HCT116 (cell line): ENCODE data around the gene BABAM2. TPM values are rescaled to one million over a fixed set of nuclear protein-coding genes. Genes with fewer than 3 reads are reported as not detected.

Experiments used
- ATAC-seq: fragments of 200-7000 bp; cut with Tn5 transposase; 2 replicates; pipeline ENCODE4 v1.9.1; 2020; ENCODE audit warnings: mild to moderate bottlenecking, moderate library complexity
- BruUV-seq: library from RNA; stranded (reverse); fragments of 400-500 nt; replicated peaks from 2 replicates; lab custom pipeline; 2021; lab: Mats Ljungman, UMichigan
- CTCF ChIA-PET: fragments of 300-600 bp; sonication (Branson Sonifier 250); formaldehyde crosslinking; loops from one replicate; lab custom pipeline; 2021; ENCODE audit warnings: antibody characterized with exemption; lab: Charles Lee
- POLR2A ChIA-PET: fragments of 300-600, 350-600 bp; sonication (Branson Sonifier 250); formaldehyde crosslinking; loops from one replicate; lab custom pipeline; 2021; ENCODE audit warnings: antibody characterized with exemption; lab: Charles Lee
- RAD21 ChIA-PET, 2 experiments: fragments of 300-600 bp; sonication (Branson Sonifier 250); formaldehyde crosslinking; loops; one replicate each; lab custom pipeline; 2023; ENCODE audit warnings: low total read pairs in 2 of 2; ENCODE audit not compliant: uncharacterized antibody in 2 of 2, unreplicated experiment in 2 of 2, low non-redundant PET in 1 of 2; lab: Charles Lee
- DNase-seq: peaks from one replicate; pipeline ENCODE4 v3.0.0-alpha.2; 2010; ENCODE audit warnings: low read depth, low spot score
- H2AFZ ChIP-seq: fragments of 200-600 bp; shearing (Covaris generic), sonication (generic); 2 replicates; pipeline ENCODE4 v1.6.1; 2017; ENCODE audit warnings: low read depth, mixed run types, mixed read lengths, antibody characterized with exemption, low read length; ENCODE audit not compliant: poor library complexity, severe bottlenecking
- H3K27ac ChIP-seq: 2 replicates; pipeline ENCODE4 v1.5.1; 2012; ENCODE audit warnings: low read depth, low read length
- H3K27me3 ChIP-seq: fragments of 200-600 bp; sonication (generic); 2 replicates; pipeline ENCODE4 v1.6.1; 2016; ENCODE audit warnings: mixed run types, low read length, mixed read lengths; ENCODE audit not compliant: insufficient read depth
- H3K36me3 ChIP-seq, 2 experiments: fragments of 200-500 bp in 1 of 2; fragments of 200-600 bp in 1 of 2; sonication (Bioruptor generic) in 1 of 2; sonication (generic) in 1 of 2; 2 replicates each; pipeline versions ENCODE4 v1.5.1 to v1.6.1; 2014 to 2016; ENCODE audit warnings: low read length in 2 of 2, inconsistent platforms in 1 of 2, mixed read lengths in 1 of 2, mixed run types in 1 of 2; ENCODE audit not compliant: insufficient read depth in 2 of 2, control insufficient read depth in 1 of 2
- H3K4me1 ChIP-seq, 2 experiments: fragments of 200-600 bp in 1 of 2; sonication (generic) in 1 of 2; 2 replicates each; pipeline versions ENCODE4 v1.5.1 to v1.6.1; 2012 to 2017; ENCODE audit warnings: low read length in 2 of 2, inconsistent platforms in 1 of 2, mild to moderate bottlenecking in 1 of 2, mixed read lengths in 1 of 2, mixed run types in 1 of 2, moderate library complexity in 1 of 2; ENCODE audit not compliant: insufficient read depth in 2 of 2, control insufficient read depth in 1 of 2
- H3K4me2 ChIP-seq: fragments of 200-600 bp; sonication (generic); 2 replicates; pipeline ENCODE4 v1.6.1; 2017; ENCODE audit warnings: mixed run types, low read length, mixed read lengths
- H3K4me3 ChIP-seq, 2 experiments: fragments of 200-600 bp in 1 of 2; sonication (generic) in 1 of 2; replicated peaks in 1 of 2; 2 replicates each; pipeline ENCODE4 v1.5.1; 2011 to 2016; ENCODE audit warnings: low read length in 2 of 2, control low read depth in 1 of 2, low read depth in 1 of 2, mild to moderate bottlenecking in 1 of 2, mixed read lengths in 1 of 2, mixed run types in 1 of 2
- H3K79me2 ChIP-seq: fragments of 200-600 bp; sonication (generic); 2 replicates; pipeline ENCODE4 v1.6.1; 2017; ENCODE audit warnings: mild to moderate bottlenecking, mixed run types, low read length, moderate library complexity, mixed read lengths; ENCODE audit not compliant: insufficient read depth
- H3K9ac ChIP-seq: fragments of 200-600 bp; sonication (generic); 2 replicates; pipeline ENCODE4 v1.6.1; 2016; ENCODE audit warnings: low read length, mixed read lengths
- H3K9me2 ChIP-seq: fragments of 200-600 bp; sonication (generic), shearing (Covaris generic); 2 replicates; pipeline ENCODE4 v1.6.1; 2017; ENCODE audit warnings: mixed run types, mild to moderate bottlenecking, moderate library complexity; ENCODE audit not compliant: insufficient read depth
- H3K9me3 ChIP-seq, 2 experiments: fragments of 200-500 bp in 1 of 2; fragments of 200-600 bp in 1 of 2; sonication (Bioruptor generic) in 1 of 2; sonication (generic) in 1 of 2; 2 replicates each; pipeline ENCODE4 v1.6.1; 2014 to 2017; ENCODE audit warnings: low read length in 2 of 2, mixed read lengths in 2 of 2, inconsistent platforms in 1 of 2, low read depth in 1 of 2, mild to moderate bottlenecking in 1 of 2, mixed run types in 1 of 2, moderate library complexity in 1 of 2; ENCODE audit not compliant: control insufficient read depth in 1 of 2, insufficient read depth in 1 of 2
- H4K20me1 ChIP-seq: fragments of 200-600 bp; sonication (generic), shearing (Covaris generic); 2 replicates; pipeline ENCODE4 v1.6.1; 2017; ENCODE audit warnings: mixed run types, mild to moderate bottlenecking, moderate library complexity; ENCODE audit not compliant: insufficient read depth
- CBX3 ChIP-seq: IDR thresholded peaks from 2 replicates; pipeline ENCODE4 v1.6.1; 2012; ENCODE audit warnings: low read depth
- CEBPB ChIP-seq: IDR thresholded peaks from 2 replicates; pipeline ENCODE4 v1.6.1; 2012; ENCODE audit warnings: low read depth
- ELF1 ChIP-seq: IDR thresholded peaks from 2 replicates; pipeline ENCODE4 v1.6.1; 2012; ENCODE audit warnings: low read depth, borderline replicate concordance
- FOSL1 ChIP-seq: IDR thresholded peaks from 2 replicates; pipeline ENCODE4 v1.6.1; 2012; ENCODE audit warnings: low read depth
- POLR2A ChIP-seq: IDR thresholded peaks from 2 replicates; pipeline ENCODE4 v1.7.0; 2011; ENCODE audit warnings: borderline replicate concordance; ENCODE audit not compliant: insufficient read depth, insufficient read length; ENCODE audit errors: extremely low read depth
- POLR2AphosphoS5 ChIP-seq: IDR thresholded peaks from 2 replicates; pipeline ENCODE4 v1.6.1; 2011; ENCODE audit warnings: mild to moderate bottlenecking, low read depth, low read length, moderate library complexity
- REST ChIP-seq: IDR thresholded peaks from 2 replicates; pipeline ENCODE4 v1.6.1; 2012; ENCODE audit warnings: low read depth
- SP1 ChIP-seq: IDR thresholded peaks from 2 replicates; pipeline ENCODE4 v1.6.1; 2012; ENCODE audit warnings: low read depth
- YY1 ChIP-seq: IDR thresholded peaks from 2 replicates; pipeline ENCODE4 v1.6.1; 2011; ENCODE audit warnings: low read length, low read depth, moderate library complexity, mild to moderate bottlenecking; ENCODE audit not compliant: insufficient replicate concordance; ENCODE audit errors: extremely low read depth
- ZFX ChIP-seq: fragments of 450-650 bp; IDR thresholded peaks from 2 replicates; pipeline ENCODE4 v1.6.1; 2017
- ZNF274 ChIP-seq: fragments of 200-500 bp; sonication (Bioruptor generic); IDR thresholded peaks from 2 replicates; pipeline ENCODE4 v1.6.1; 2014; ENCODE audit warnings: mild to moderate bottlenecking, low read depth, low read length, inconsistent platforms
- intact Hi-C: fragments of 100-400 bp; cut with micrococcal nuclease; formaldehyde crosslinking; loops from 2 replicates; pipeline ENCODE4 v1.10.0; 2022
- total RNA-seq: library from RNA; stranded (reverse); gene quantifications from one replicate; pipeline ENCODE4 v1.2.1, GENCODE V29; 2021; ENCODE audit not compliant: unreplicated experiment

Gene BABAM2
- total RNA-seq, 1 experiment from 2014 or later: 23.8 TPM

GRCh38 chr2:28377195-28377816 is 486.8 kb downstream of the BABAM2 start:
- POLR2A ChIA-PET: no interaction called here

More at GRCh38 chr2:28377195-28377816, 486.8 kb downstream of the BABAM2 start:
- intact Hi-C loops: no loop called here
- ATAC-seq: 0 out of 2 replicates have a peak, but pooled peaks have one; percentile 30
- Histone ChIP-seq H3K4me1 (peaks cover 7 to 20% of the 10 kb centered on the region in 2 experiments; a peak in 2 of 4 replicates), H3K27ac (no peak overlapping the region), H2AFZ (no peak overlapping the region), H3K9me2 (no peaks in the 10 kb centered on the region), H3K4me3 (no peak overlapping the region), H3K4me2 (no peak overlapping the region), H3K9ac (no peak overlapping the region), H3K79me2 (no peaks in the 10 kb centered on the region), H3K36me3 (no peaks in the 10 kb centered on the region), H3K9me3 (no peaks in the 10 kb centered on the region), H3K27me3 (no peaks in the 10 kb centered on the region), H4K20me1 (no peaks in the 10 kb centered on the region)
- TF ChIP-seq ZNF274: no peak
- no peak for TF ChIP-seq POLR2A
- no peak for TF ChIP-seq ELF1
- TF ChIP-seq SP1: no peak
- TF ChIP-seq CBX3: no peak
- TF ChIP-seq REST: no peak
- TF ChIP-seq FOSL1: no peak
- TF ChIP-seq YY1: no peak
- TF ChIP-seq POLR2AphosphoS5: no peak
- TF ChIP-seq CEBPB: no peak
- TF ChIP-seq ZFX: no peak
- no TSS peak for BruUV-seq
- CTCF ChIA-PET: no interaction called here
- RAD21 ChIA-PET: no interaction called here
- no peak for DNase-seq
